ENCODE data around the gene LYRM2.

GRCh38 chr6:89525786-89526562 is 112.6 kb downstream of the LYRM2 start:
- TF ChIP-seq, protein P1, sequence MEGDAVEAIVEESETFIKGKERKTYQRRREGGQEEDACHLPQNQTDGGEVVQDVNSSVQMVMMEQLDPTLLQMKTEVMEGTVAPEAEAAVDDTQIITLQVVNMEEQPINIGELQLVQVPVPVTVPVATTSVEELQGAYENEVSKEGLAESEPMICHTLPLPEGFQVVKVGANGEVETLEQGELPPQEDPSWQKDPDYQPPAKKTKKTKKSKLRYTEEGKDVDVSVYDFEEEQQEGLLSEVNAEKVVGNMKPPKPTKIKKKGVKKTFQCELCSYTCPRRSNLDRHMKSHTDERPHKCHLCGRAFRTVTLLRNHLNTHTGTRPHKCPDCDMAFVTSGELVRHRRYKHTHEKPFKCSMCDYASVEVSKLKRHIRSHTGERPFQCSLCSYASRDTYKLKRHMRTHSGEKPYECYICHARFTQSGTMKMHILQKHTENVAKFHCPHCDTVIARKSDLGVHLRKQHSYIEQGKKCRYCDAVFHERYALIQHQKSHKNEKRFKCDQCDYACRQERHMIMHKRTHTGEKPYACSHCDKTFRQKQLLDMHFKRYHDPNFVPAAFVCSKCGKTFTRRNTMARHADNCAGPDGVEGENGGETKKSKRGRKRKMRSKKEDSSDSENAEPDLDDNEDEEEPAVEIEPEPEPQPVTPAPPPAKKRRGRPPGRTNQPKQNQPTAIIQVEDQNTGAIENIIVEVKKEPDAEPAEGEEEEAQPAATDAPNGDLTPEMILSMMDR (IDR thresholded peaks at IDR 0.05) = no peak
- TF ChIP-seq POLR2A (IDR thresholded peaks at IDR 0.05) = no peak

Data from right lobe of liver (tissue), 4 donors.